ENCODE data around the gene RBM38.

GRCh38 chr20:57433657-57434389 is 42.6 kb downstream of the RBM38 start:
- TF ChIP-seq CTCF (IDR thresholded peaks at IDR 0.05; ENCODE audit: borderline replicate concordance, extremely low read depth, low read length, poor library complexity, severe bottlenecking) (no peak), EZH2 (IDR thresholded peaks at IDR 0.05; ENCODE audit: borderline replicate concordance, low read depth, low read length, severe bottlenecking) (no peak)

Measured in DND-41 (cell line).